Kidney (tissue), 14 donors: ENCODE data around the gene OLIG2. TPM values are rescaled to one million over a fixed set of nuclear protein-coding genes. Genes with fewer than 3 reads are reported as not detected.

Experiments
- DNase-seq, 5 donors: peaks; one replicate each; pipeline ENCODE4 v3.0.0-alpha.2; 2013 to 2020
- FAIRE-seq: peaks from 2 replicates; lab custom pipeline; 2012; peaks lifted over from hg19 to GRCh38; lab: Jason Lieb, UNC
- H3K27ac ChIP-seq, 2 donors: one replicate each; pipeline ENCODE4 v1.7.0; 2013; ENCODE audit warnings: low read depth in 2 of 2, low read length in 2 of 2, inconsistent platforms in 1 of 2
- H3K27me3 ChIP-seq: one replicate; pipeline ENCODE4 v1.7.1; 2013; ENCODE audit warnings: low read length, inconsistent platforms; ENCODE audit not compliant: control insufficient read depth, insufficient read depth
- H3K36me3 ChIP-seq, 3 donors: one replicate each; pipeline versions ENCODE4 v1.7.0 to v1.7.1; 2013; ENCODE audit warnings: low read length in 3 of 3, control low read depth in 1 of 3, inconsistent platforms in 1 of 3; ENCODE audit not compliant: insufficient read depth in 3 of 3, control insufficient read depth in 2 of 3
- H3K4me1 ChIP-seq, 3 donors: one replicate each; pipeline versions ENCODE4 v1.7.0 to v1.7.1; 2013; ENCODE audit warnings: low read length in 3 of 3, inconsistent platforms in 1 of 3, low read depth in 1 of 3; ENCODE audit not compliant: control insufficient read depth in 2 of 3, insufficient read depth in 2 of 3
- H3K4me3 ChIP-seq, 3 donors: one replicate each; pipeline versions ENCODE4 v1.7.0 to v1.8.1; 2013; ENCODE audit warnings: low read length in 3 of 3, control low read depth in 1 of 3, inconsistent platforms in 1 of 3
- H3K9ac ChIP-seq, 3 donors: one replicate each; pipeline versions ENCODE4 v1.7.0 to v1.7.1; 2013; ENCODE audit warnings: low read length in 3 of 3, control low read depth in 1 of 3, inconsistent platforms in 1 of 3
- H3K9me3 ChIP-seq, 3 donors: one replicate each; pipeline versions ENCODE4 v1.7.0 to v1.7.1; 2013; ENCODE audit warnings: low read length in 3 of 3, control low read depth in 1 of 3, inconsistent platforms in 1 of 3; ENCODE audit not compliant: control insufficient read depth in 2 of 3, insufficient read depth in 1 of 3
- CTCF ChIP-seq: IDR thresholded peaks from 3 replicates; pipeline ENCODE4 v1.5.1; 2012; ENCODE audit warnings: mild to moderate bottlenecking, moderate library complexity, borderline replicate concordance; ENCODE audit not compliant: insufficient read depth; ENCODE audit errors: extremely low read depth
- intact Hi-C: fragments of 100-400 bp; cut with DNase I; formaldehyde crosslinking; loops from one replicate; pipeline ENCODE4 v1.11.1; 2022
- polyA plus RNA-seq: library from polyadenylated mRNA; stranded (reverse); fragments of 350-450 nt; fragmentation: Illumina TruSeq; extraction: RNeasy Lipid Tissue Mini Kit (QIAGEN cat#74804); gene quantifications from one replicate; pipeline ENCODE4 v1.2.3, GENCODE V29; 2014; ENCODE audit warnings: low read depth, low replicate concordance; ENCODE audit not compliant: insufficient read depth
- total RNA-seq: library from RNA; stranded (reverse); fragmentation: NEBNext Ultra II Directional; extraction: Animal tissue kit (Norgen Biotek cat#: 25700); gene quantifications from one replicate; pipeline ENCODE4 v1.2.1, GENCODE V29; 2021
- donor health status: control.
- donor health status: control.
- donor health status: control.
- donor health status: control.
- donor health status: control.
- donor health status: DM: yes; HTN: yes; CAD: no.
- donor health status: Normal renal cell carcinoma (clear cell type).

The OLIG2 gene
- total and polyA plus RNA-seq, 2 donors from 2014 or later, result not detected

GRCh38 chr21:33039536-33039935 lies 13.8 kb downstream of the OLIG2 start:
- TF ChIP-seq CTCF, result no peak
- Histone ChIP-seq H3K9me3 (no peaks in the 10 kb centered on the region), H3K4me1 (no peaks in the 10 kb centered on the region), H3K9ac (no peak overlapping the region), H3K27me3 (peaks cover 10% of the 10 kb centered on the region), H3K36me3 (no peaks in the 10 kb centered on the region), H3K4me3 (no peak overlapping the region), H3K27ac (no peak overlapping the region)
- FAIRE-seq (no peak), DNase-seq (no peak)
- intact Hi-C loops, result no loop called here

DNA sequence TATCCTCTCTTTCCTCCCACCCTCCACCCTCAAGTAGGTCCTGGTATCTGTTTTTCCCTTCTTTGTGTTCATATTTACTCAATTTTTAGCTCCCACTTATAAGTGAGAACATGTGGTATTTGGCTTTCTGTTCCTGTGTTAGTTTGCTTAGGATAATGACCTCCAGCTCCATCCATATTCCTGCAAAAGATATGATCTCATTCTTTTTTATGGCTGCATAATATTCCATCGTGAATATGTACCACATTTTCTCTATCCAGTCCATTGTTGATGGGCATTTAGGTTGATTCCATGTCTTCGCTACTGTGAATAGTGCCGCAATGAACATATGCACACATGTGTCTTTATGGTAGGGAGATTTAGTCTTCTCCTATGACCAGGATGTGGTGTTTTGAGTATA lies 14.5 kb downstream of the OLIG2 start:
- TF ChIP-seq CTCF, result no peak
- H3K27ac ChIP-seq, result no peak overlapping the region
- FAIRE-seq (no peak), DNase-seq (no peak)
- no peaks in the 10 kb centered on the region for H3K36me3 ChIP-seq
- no peak overlapping the region for H3K4me3 ChIP-seq
- no peak overlapping the region for H3K9ac ChIP-seq
- H3K27me3 ChIP-seq, result peaks cover 6% of the 10 kb centered on the region
- H3K9me3 ChIP-seq, result no peaks in the 10 kb centered on the region
- intact Hi-C loops, result no loop called here
- no peaks in the 10 kb centered on the region for H3K4me1 ChIP-seq

DNA sequence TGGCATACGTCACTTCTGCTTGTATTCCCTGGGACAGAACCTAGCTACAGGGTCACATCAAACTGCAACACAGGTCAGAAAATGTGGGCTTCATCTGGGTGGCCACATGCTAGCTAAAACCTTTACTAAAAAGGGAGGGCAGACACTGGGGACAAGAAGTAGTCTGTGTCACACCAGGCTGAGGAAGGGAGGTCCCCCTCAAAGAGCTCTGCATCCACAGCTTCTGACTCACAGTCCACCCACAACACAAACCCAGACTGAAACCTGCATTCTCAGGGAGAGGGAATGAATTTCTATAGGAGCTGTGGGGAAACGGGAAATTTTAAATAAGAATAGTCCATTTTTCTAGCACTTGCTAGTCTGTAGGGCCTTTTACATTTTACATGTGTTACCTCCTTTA lies 16.2 kb downstream of the OLIG2 start:
- DNase-seq, result no peak
- H3K4me3 ChIP-seq, result no peak overlapping the region
- H3K27ac ChIP-seq, result no peak overlapping the region
- H3K27me3 ChIP-seq, result peaks cover 4% of the 10 kb centered on the region
- intact Hi-C loops, result no loop called here
- FAIRE-seq, result no peak
- H3K9me3 ChIP-seq, result no peaks in the 10 kb centered on the region
- H3K9ac ChIP-seq, result no peak overlapping the region
- TF ChIP-seq CTCF, result no peak
- H3K4me1 ChIP-seq, result no peaks in the 10 kb centered on the region
- no peaks in the 10 kb centered on the region for H3K36me3 ChIP-seq

- Histone ChIP-seq H3K4me1 (no peaks in the 10 kb centered on the region), H3K27ac (no peak overlapping the region), H3K9ac (no peak overlapping the region), H3K9me3 (no peaks in the 10 kb centered on the region), H3K27me3 (peaks cover 1% of the 10 kb centered on the region), H3K4me3 (no peak overlapping the region), H3K36me3 (no peaks in the 10 kb centered on the region)
- DNase-seq, result peak in 1 of 5 donors; percentile 20
- no peak for TF ChIP-seq CTCF
- intact Hi-C loops, result no loop called here
- no peak for FAIRE-seq
Observed at GRCh38 chr21:33042812-33043211, 17.1 kb downstream of the OLIG2 start.
